ENCODE data around the gene PRKAR1B.

- TF ChIP-seq CTCF (IDR thresholded peaks at IDR 0.05) (no peak), POLR2A (IDR thresholded peaks at IDR 0.05) (no peak)
Observed at GRCh38 chr7:570801-571070, 156.3 kb downstream of the PRKAR1B start.
